ENCODE data around the gene GAGE13. TPM values are rescaled to one million over a fixed set of nuclear protein-coding genes. Genes with fewer than 3 reads are reported as not detected.
"Not testable (repeated sequence)": the region's sequence is repeated elsewhere in the genome, so short reads cannot be mapped to it uniquely, and the experiment has no call there.

The GAGE13 gene
- total RNA-seq, 1 experiment from 2014 or later: not detected

DNA sequence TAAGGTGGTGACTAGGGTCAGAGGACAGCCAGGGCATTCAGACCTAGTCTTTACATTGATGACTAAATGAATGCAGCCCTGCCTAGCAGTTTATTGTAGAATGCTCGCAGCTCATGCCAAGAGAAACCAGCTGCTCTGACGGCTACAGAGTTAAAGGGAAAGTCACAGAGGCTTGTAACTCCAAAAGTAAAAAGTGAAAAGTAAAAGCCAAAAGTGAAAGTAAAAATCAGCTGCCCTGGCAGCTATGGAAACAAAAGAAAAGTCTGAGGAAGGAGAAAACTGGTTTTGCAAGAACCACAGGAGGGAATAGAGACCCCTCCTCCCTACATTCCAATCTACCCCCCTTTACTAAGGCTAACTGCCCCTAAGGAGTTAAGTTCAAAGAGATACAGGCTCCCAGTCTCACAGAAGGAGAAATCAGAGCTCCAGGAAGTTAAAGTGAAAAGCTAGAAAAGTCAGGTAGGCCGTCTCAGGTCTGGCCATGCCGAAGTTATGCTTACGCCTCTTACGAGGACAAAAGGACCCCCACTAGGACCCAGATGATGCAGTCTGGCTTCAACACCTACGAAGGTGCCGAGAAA is 21.9 kb upstream of the GAGE13 start:
- Mint-ChIP-seq H3K4me1 (ENCODE audit: insufficient read depth, unreplicated experiment) (peaks cover 15% of the 10 kb centered on the region), H3K36me3 (ENCODE audit: insufficient read depth, unreplicated experiment) (no peaks in the 10 kb centered on the region), H3K4me3 (ENCODE audit: unreplicated experiment) (peak overlapping the region; percentile 41), H3K27ac (ENCODE audit: low read depth, unreplicated experiment) (peak overlapping the region; percentile 77), H3K27me3 (ENCODE audit: insufficient read depth, unreplicated experiment) (peaks cover 13% of the 10 kb centered on the region), H3K9me3 (ENCODE audit: unreplicated experiment) (no peaks in the 10 kb centered on the region)
- BruUV-seq (replicated peaks): no TSS peak
- TF ChIP-seq, protein P1, sequence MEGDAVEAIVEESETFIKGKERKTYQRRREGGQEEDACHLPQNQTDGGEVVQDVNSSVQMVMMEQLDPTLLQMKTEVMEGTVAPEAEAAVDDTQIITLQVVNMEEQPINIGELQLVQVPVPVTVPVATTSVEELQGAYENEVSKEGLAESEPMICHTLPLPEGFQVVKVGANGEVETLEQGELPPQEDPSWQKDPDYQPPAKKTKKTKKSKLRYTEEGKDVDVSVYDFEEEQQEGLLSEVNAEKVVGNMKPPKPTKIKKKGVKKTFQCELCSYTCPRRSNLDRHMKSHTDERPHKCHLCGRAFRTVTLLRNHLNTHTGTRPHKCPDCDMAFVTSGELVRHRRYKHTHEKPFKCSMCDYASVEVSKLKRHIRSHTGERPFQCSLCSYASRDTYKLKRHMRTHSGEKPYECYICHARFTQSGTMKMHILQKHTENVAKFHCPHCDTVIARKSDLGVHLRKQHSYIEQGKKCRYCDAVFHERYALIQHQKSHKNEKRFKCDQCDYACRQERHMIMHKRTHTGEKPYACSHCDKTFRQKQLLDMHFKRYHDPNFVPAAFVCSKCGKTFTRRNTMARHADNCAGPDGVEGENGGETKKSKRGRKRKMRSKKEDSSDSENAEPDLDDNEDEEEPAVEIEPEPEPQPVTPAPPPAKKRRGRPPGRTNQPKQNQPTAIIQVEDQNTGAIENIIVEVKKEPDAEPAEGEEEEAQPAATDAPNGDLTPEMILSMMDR (IDR thresholded peaks at IDR 0.05; ENCODE audit: unreplicated experiment): no peak
- CTCF ChIA-PET: no interaction called here
- DNase-seq (ENCODE audit: unreplicated experiment): no peak
- intact Hi-C loops (cut with micrococcal nuclease): no loop called here
- POLR2A ChIA-PET: no interaction called here

DNA sequence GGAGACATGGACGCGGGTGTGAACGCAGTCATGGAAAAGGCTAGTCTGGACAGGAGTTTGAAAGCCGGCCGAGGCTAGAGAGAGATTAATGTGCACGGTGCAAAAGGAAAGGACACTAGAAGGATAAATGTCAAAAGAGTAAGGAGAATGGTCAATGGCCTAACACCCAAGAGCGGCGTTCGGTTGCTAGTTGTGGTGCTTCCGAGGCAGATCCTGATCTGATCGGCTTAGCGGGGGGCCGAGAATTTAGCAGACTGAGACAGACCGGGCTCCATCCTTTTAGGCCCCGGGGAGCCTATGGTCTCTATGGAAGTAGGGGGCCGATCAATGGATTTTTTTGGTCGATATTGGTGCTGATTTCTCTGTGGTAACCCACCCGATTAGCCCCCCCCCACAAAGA is 21.0 kb upstream of the GAGE13 start:
- TF ChIP-seq, protein P1 (IDR thresholded peaks at IDR 0.05; ENCODE audit: unreplicated experiment): no peak
- H3K9me3 Mint-ChIP-seq (ENCODE audit: unreplicated experiment): no peaks in the 10 kb centered on the region
- POLR2A ChIA-PET: no interaction called here

DNA sequence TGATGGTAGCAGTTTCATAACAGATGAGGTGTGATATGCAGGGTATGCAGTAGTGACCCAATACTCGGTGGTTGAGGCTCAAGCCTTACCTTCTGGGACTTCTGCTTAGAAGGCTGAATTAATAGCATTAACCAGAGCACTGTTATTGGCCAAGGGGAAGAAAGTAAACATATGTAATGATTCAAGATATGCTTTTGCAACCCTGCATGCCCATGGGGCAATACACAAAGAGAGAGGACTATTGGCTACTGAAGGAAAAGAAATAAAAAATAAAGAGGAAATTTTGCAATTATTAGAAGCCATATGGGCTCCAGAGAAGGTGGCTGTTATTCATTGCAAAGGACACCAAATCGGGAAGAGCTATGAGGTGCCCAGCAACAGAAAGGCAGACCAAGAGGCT is 19.2 kb upstream of the GAGE13 start:
- Mint-ChIP-seq H3K4me3 (ENCODE audit: unreplicated experiment) (no peak overlapping the region), H3K9me3 (ENCODE audit: unreplicated experiment) (no peaks in the 10 kb centered on the region), H3K27ac (ENCODE audit: low read depth, unreplicated experiment) (no peak overlapping the region), H3K4me1 (ENCODE audit: insufficient read depth, unreplicated experiment) (peaks cover 15% of the 10 kb centered on the region), H3K27me3 (ENCODE audit: insufficient read depth, unreplicated experiment) (peaks cover 27% of the 10 kb centered on the region), H3K36me3 (ENCODE audit: insufficient read depth, unreplicated experiment) (no peaks in the 10 kb centered on the region)
- DNase-seq (ENCODE audit: unreplicated experiment): no peak
- intact Hi-C loops (cut with micrococcal nuclease): no loop called here
- ChIA-PET CTCF (no interaction called here), POLR2A (no interaction called here)
- no TSS peak for BruUV-seq (replicated peaks)
- TF ChIP-seq, protein P1 (IDR thresholded peaks at IDR 0.05; ENCODE audit: unreplicated experiment): no peak

More for the DNA sequence above, 21.0 kb upstream of the GAGE13 start:
- Mint-ChIP-seq H3K27me3 (ENCODE audit: insufficient read depth, unreplicated experiment) (peaks cover 14% of the 10 kb centered on the region), H3K36me3 (ENCODE audit: insufficient read depth, unreplicated experiment) (no peaks in the 10 kb centered on the region), H3K27ac (ENCODE audit: low read depth, unreplicated experiment) (no peak overlapping the region), H3K4me3 (ENCODE audit: unreplicated experiment) (no peak overlapping the region), H3K4me1 (ENCODE audit: insufficient read depth, unreplicated experiment) (peaks cover 15% of the 10 kb centered on the region)
- intact Hi-C loops (cut with micrococcal nuclease): no loop called here
- no TSS peak for BruUV-seq (replicated peaks)
- DNase-seq (ENCODE audit: unreplicated experiment): no peak
- CTCF ChIA-PET: no interaction called here

DNA sequence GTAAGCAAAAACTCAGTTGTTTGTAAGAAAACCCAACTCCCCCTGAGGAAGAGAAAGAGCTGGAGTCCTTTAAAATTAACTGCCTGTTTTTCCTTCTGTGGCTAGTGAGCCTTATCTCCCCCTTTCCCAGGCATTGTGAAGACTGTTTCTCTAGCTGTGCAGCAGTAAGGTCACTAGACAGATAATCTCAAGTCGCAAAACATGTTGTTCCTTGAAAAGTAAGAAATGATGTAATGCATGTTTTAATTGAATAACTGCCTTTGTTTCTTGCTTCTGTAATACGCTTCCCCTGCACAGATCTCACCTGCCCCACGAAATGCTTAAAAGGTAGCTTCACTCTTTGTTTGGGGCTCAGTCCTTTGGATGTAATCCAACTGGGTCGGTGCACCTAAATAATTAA is 15.3 kb upstream of the GAGE13 start:
- CTCF ChIA-PET: no interaction called here
- Mint-ChIP-seq H3K27me3 (ENCODE audit: insufficient read depth, unreplicated experiment) (peaks cover 15% of the 10 kb centered on the region), H3K36me3 (ENCODE audit: insufficient read depth, unreplicated experiment) (no peaks in the 10 kb centered on the region), H3K9me3 (ENCODE audit: unreplicated experiment) (no peaks in the 10 kb centered on the region), H3K27ac (ENCODE audit: low read depth, unreplicated experiment) (no peak overlapping the region), H3K4me3 (ENCODE audit: unreplicated experiment) (no peak overlapping the region), H3K4me1 (ENCODE audit: insufficient read depth, unreplicated experiment) (no peaks in the 10 kb centered on the region)
- intact Hi-C loops (cut with micrococcal nuclease): no loop called here
- no peak for DNase-seq (ENCODE audit: unreplicated experiment)
- POLR2A ChIA-PET: no interaction called here
- TF ChIP-seq, protein P1 (IDR thresholded peaks at IDR 0.05; ENCODE audit: unreplicated experiment): no peak
- BruUV-seq (replicated peaks): no TSS peak

DNA sequence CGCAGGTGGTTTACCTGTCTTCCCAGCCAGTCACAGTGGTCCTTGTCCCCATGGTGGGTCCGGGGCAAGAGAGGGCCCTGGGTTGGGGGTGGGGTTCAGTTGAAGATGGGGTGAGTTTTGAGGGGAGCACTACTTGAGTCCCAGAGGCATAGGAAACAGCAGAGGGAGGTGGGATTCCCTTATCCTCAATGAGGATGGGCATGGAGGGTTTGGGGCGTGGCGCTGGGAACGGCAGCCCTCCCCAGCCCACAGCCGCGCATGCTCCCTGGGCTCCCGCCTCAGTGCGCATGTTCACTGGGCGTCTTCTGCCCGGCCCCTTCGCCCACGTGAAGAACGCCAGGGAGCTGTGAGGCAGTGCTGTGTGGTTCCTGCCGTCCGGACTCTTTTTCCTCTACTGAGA is 9.6 kb upstream of the GAGE13 start, which contains the start of gene GAGE12J:
Gene GAGE12J (plus strand): TSS at position 301 of the 400 bp plus-strand sequence. CDS start 1,157 bp downstream, outside the sequence.
- CTCF ChIA-PET; H3K4me3 Mint-ChIP-seq (ENCODE audit: unreplicated experiment); H3K27ac Mint-ChIP-seq (ENCODE audit: low read depth, unreplicated experiment); intact Hi-C loops (cut with micrococcal nuclease); BruUV-seq (replicated peaks); H3K9me3 Mint-ChIP-seq (ENCODE audit: unreplicated experiment); H3K27me3 Mint-ChIP-seq (ENCODE audit: insufficient read depth, unreplicated experiment); POLR2A ChIA-PET; H3K4me1 Mint-ChIP-seq (ENCODE audit: insufficient read depth, unreplicated experiment); H3K36me3 Mint-ChIP-seq (ENCODE audit: insufficient read depth, unreplicated experiment); DNase-seq (ENCODE audit: unreplicated experiment): not testable (repeated sequence)

GRCh38 chrX:49322266-49322665 is 9.1 kb upstream of the GAGE13 start:
- CTCF ChIA-PET; intact Hi-C loops (cut with micrococcal nuclease); H3K4me3 Mint-ChIP-seq (ENCODE audit: unreplicated experiment); H3K9me3 Mint-ChIP-seq (ENCODE audit: unreplicated experiment); DNase-seq (ENCODE audit: unreplicated experiment); H3K27ac Mint-ChIP-seq (ENCODE audit: low read depth, unreplicated experiment); BruUV-seq (replicated peaks); H3K36me3 Mint-ChIP-seq (ENCODE audit: insufficient read depth, unreplicated experiment); H3K4me1 Mint-ChIP-seq (ENCODE audit: insufficient read depth, unreplicated experiment); POLR2A ChIA-PET; H3K27me3 Mint-ChIP-seq (ENCODE audit: insufficient read depth, unreplicated experiment): not testable (repeated sequence)

DNA sequence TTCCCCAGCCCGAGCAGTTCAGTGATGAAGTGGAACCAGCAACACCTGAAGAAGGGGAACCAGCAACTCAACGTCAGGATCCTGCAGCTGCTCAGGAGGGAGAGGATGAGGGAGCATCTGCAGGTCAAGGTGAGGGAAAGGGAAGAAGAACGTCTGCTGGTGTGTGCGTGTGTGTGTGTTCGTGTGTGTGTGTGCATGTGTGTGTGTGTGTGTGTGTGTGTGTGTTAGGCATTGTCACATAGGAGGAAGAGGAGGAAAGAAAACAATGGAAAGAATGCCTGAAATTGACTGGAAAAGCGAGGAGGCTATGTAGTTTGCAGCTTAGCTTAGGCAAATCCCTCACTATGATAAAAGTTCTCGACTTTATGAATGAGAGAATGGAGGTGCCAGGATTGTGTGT is 7.6 kb upstream of the GAGE13 start:
- H3K4me3 Mint-ChIP-seq (ENCODE audit: unreplicated experiment); H3K27ac Mint-ChIP-seq (ENCODE audit: low read depth, unreplicated experiment); DNase-seq (ENCODE audit: unreplicated experiment); intact Hi-C loops (cut with micrococcal nuclease); H3K4me1 Mint-ChIP-seq (ENCODE audit: insufficient read depth, unreplicated experiment); POLR2A ChIA-PET; CTCF ChIA-PET; H3K9me3 Mint-ChIP-seq (ENCODE audit: unreplicated experiment); BruUV-seq (replicated peaks); H3K27me3 Mint-ChIP-seq (ENCODE audit: insufficient read depth, unreplicated experiment); H3K36me3 Mint-ChIP-seq (ENCODE audit: insufficient read depth, unreplicated experiment): not testable (repeated sequence)
